HUES6 (cell line): Measurements from ENCODE around the gene MICAL1.
"Not testable (repeated sequence)": the region's sequence is repeated elsewhere in the genome, so short reads cannot be mapped to it uniquely, and the experiment has no call there.

Experiments
- H3K27ac ChIP-seq: 2 replicates; pipeline ENCODE4 v1.7.0; 2013; ENCODE audit warnings: low read depth, mild to moderate bottlenecking, low read length, inconsistent platforms
- H3K27me3 ChIP-seq: 2 replicates; pipeline ENCODE4 v1.6.1; 2013; ENCODE audit warnings: low read length; ENCODE audit not compliant: control insufficient read depth, insufficient read depth
- H3K36me3 ChIP-seq: 2 replicates; pipeline ENCODE4 v1.6.1; 2013; ENCODE audit warnings: low read length; ENCODE audit not compliant: control insufficient read depth, insufficient read depth
- H3K4me1 ChIP-seq: 2 replicates; pipeline ENCODE4 v1.6.1; 2013; ENCODE audit warnings: low read length; ENCODE audit not compliant: control insufficient read depth, insufficient read depth
- H3K4me3 ChIP-seq: 2 replicates; pipeline ENCODE4 v1.5.1; 2013; ENCODE audit warnings: low read depth, low read length
- H3K9ac ChIP-seq: one replicate; pipeline ENCODE4 v1.6.1; 2013; ENCODE audit warnings: mild to moderate bottlenecking, low read length
- H3K9me3 ChIP-seq: 2 replicates; pipeline ENCODE4 v1.6.1; 2013; ENCODE audit warnings: low read depth, low read length; ENCODE audit not compliant: control insufficient read depth, insufficient read depth

MICAL1 gene

GRCh38 chr6:109474995-109475394, 19.4 kb upstream of the MICAL1 start:
- Histone ChIP-seq H3K9me3 (no peaks in the 10 kb centered on the region), H3K4me3 (no peak overlapping the region), H3K27me3 (no peaks in the 10 kb centered on the region), H3K36me3 (peaks cover 74% of the 10 kb centered on the region), H3K27ac (no peak overlapping the region), H3K9ac (no peak overlapping the region), H3K4me1 (peaks cover 8% of the 10 kb centered on the region)

- H3K27ac ChIP-seq = no peak overlapping the region
- H3K27me3 ChIP-seq = no peaks in the 10 kb centered on the region
- peaks cover 91% of the 10 kb centered on the region for H3K36me3 ChIP-seq
- no peak overlapping the region for H3K9ac ChIP-seq
- no peak overlapping the region for H3K4me3 ChIP-seq
- H3K4me1 ChIP-seq = peaks cover 5% of the 10 kb centered on the region
- H3K9me3 ChIP-seq = no peaks in the 10 kb centered on the region
These were observed 17.5 kb upstream of the MICAL1 start for GRCh38 chr6:109473120-109473519.

- Histone ChIP-seq H3K27me3 (no peaks in the 10 kb centered on the region), H3K4me3 (no peak overlapping the region), H3K9ac (no peak overlapping the region), H3K4me1 (peaks cover under 1% of the 10 kb centered on the region), H3K9me3 (no peaks in the 10 kb centered on the region), H3K36me3 (peaks cover 93% of the 10 kb centered on the region), H3K27ac (no peak overlapping the region)
These were observed 16.8 kb upstream of the MICAL1 start for GRCh38 chr6:109472132-109472995.

GRCh38 chr6:109471105-109471810, 15.7 kb upstream of the MICAL1 start:
- no peak overlapping the region for H3K27ac ChIP-seq
- H3K4me3 ChIP-seq = no peak overlapping the region
- H3K27me3 ChIP-seq = no peaks in the 10 kb centered on the region
- H3K9me3 ChIP-seq = no peaks in the 10 kb centered on the region
- H3K4me1 ChIP-seq = no peaks in the 10 kb centered on the region
- H3K9ac ChIP-seq = no peak overlapping the region
- H3K36me3 ChIP-seq = peaks cover 97% of the 10 kb centered on the region

GRCh38 chr6:109469591-109470189, 14.1 kb upstream of the MICAL1 start:
- H3K27ac ChIP-seq = no peak overlapping the region
- peaks cover 97% of the 10 kb centered on the region for H3K36me3 ChIP-seq

GRCh38 chr6:109467696-109468095, 12.1 kb upstream of the MICAL1 start:
- Histone ChIP-seq H3K36me3 (peaks cover 99% of the 10 kb centered on the region), H3K4me3 (no peak overlapping the region), H3K9ac (no peak overlapping the region), H3K27ac (no peak overlapping the region), H3K9me3 (no peaks in the 10 kb centered on the region), H3K4me1 (no peaks in the 10 kb centered on the region), H3K27me3 (no peaks in the 10 kb centered on the region)

More at GRCh38 chr6:109469591-109470189, 14.1 kb upstream of the MICAL1 start:
- Histone ChIP-seq H3K9ac (no peak overlapping the region), H3K4me3 (no peak overlapping the region), H3K4me1 (no peaks in the 10 kb centered on the region), H3K9me3 (no peaks in the 10 kb centered on the region), H3K27me3 (no peaks in the 10 kb centered on the region)

GRCh38 chr6:109466212-109466923, 10.8 kb upstream of the MICAL1 start:
- Histone ChIP-seq H3K9ac (no peak overlapping the region), H3K27me3 (no peaks in the 10 kb centered on the region), H3K36me3 (peaks cover 98% of the 10 kb centered on the region), H3K9me3 (no peaks in the 10 kb centered on the region), H3K4me3 (no peak overlapping the region), H3K4me1 (no peaks in the 10 kb centered on the region), H3K27ac (no peak overlapping the region)

- H3K4me3 ChIP-seq = no peak overlapping the region
- H3K9me3 ChIP-seq = no peaks in the 10 kb centered on the region
- H3K27ac ChIP-seq = no peak overlapping the region
- no peak overlapping the region for H3K9ac ChIP-seq
- H3K27me3 ChIP-seq = no peaks in the 10 kb centered on the region
- H3K36me3 ChIP-seq = peaks cover 95% of the 10 kb centered on the region
- H3K4me1 ChIP-seq = no peaks in the 10 kb centered on the region
These were observed 10.2 kb upstream of the MICAL1 start for GRCh38 chr6:109465772-109466171.

GRCh38 chr6:109461733-109462526, 6.4 kb upstream of the MICAL1 start:
- H3K27me3 ChIP-seq = no peaks in the 10 kb centered on the region
- peaks cover 57% of the 10 kb centered on the region for H3K36me3 ChIP-seq
- no peak overlapping the region for H3K27ac ChIP-seq
- no peak overlapping the region for H3K9ac ChIP-seq
- no peak overlapping the region for H3K4me3 ChIP-seq
- H3K4me1 ChIP-seq = peaks cover 14% of the 10 kb centered on the region
- H3K9me3 ChIP-seq = no peaks in the 10 kb centered on the region

- not testable (repeated sequence) for H3K9me3 ChIP-seq, H3K27me3 ChIP-seq, H3K9ac ChIP-seq, H3K27ac ChIP-seq, H3K4me3 ChIP-seq
- Histone ChIP-seq H3K36me3 (peaks cover 50% of the 10 kb centered on the region), H3K4me1 (peaks cover 20% of the 10 kb centered on the region)
These were observed 5.6 kb upstream of the MICAL1 start for GRCh38 chr6:109461205-109461604.
